ENCODE data around the gene TSPEAR.

TSPEAR gene

GRCh38 chr21:44711327-44712202, at the start of gene TSPEAR:
TSPEAR (minus strand) TSS chr21:44711572; CDS start chr21:44711514, 58 bp downstream.
- no peak within 1 kb of the TSS for H3K27ac Mint-ChIP-seq
- H3K4me3 Mint-ChIP-seq = no peak within 1 kb of the TSS
- H3K9me3 Mint-ChIP-seq = peaks cover 6% of the 10 kb centered on the region
- H3K27me3 Mint-ChIP-seq = peaks cover 86% of the 10 kb centered on the region
- H3K4me1 Mint-ChIP-seq (ENCODE audit: low read depth) = peaks cover 26% of the 10 kb centered on the region
- no peaks in the 10 kb centered on the region for H3K36me3 Mint-ChIP-seq (ENCODE audit: low read depth)

GRCh38 chr21:44760376-44760775, 49.0 kb upstream of the TSPEAR start:
- Mint-ChIP-seq H3K27ac (no peak overlapping the region), H3K4me1 (ENCODE audit: low read depth) (peaks cover 5% of the 10 kb centered on the region), H3K9me3 (no peaks in the 10 kb centered on the region), H3K36me3 (ENCODE audit: low read depth) (no peaks in the 10 kb centered on the region), H3K27me3 (no peaks in the 10 kb centered on the region), H3K4me3 (no peak overlapping the region)

- H3K4me1 Mint-ChIP-seq (ENCODE audit: low read depth) = no peaks in the 10 kb centered on the region
- no peaks in the 10 kb centered on the region for H3K9me3 Mint-ChIP-seq
- H3K36me3 Mint-ChIP-seq (ENCODE audit: low read depth) = no peaks in the 10 kb centered on the region
- no peak overlapping the region for H3K27ac Mint-ChIP-seq
- H3K4me3 Mint-ChIP-seq = no peak overlapping the region
- H3K27me3 Mint-ChIP-seq = no peaks in the 10 kb centered on the region
Observed at GRCh38 chr21:44759628-44760285, 48.4 kb upstream of the TSPEAR start.

- H3K27me3 Mint-ChIP-seq = no peaks in the 10 kb centered on the region
- no peak overlapping the region for H3K27ac Mint-ChIP-seq
- H3K4me3 Mint-ChIP-seq = no peak overlapping the region
- H3K36me3 Mint-ChIP-seq (ENCODE audit: low read depth) = no peaks in the 10 kb centered on the region
- H3K4me1 Mint-ChIP-seq (ENCODE audit: low read depth) = no peaks in the 10 kb centered on the region
- no peaks in the 10 kb centered on the region for H3K9me3 Mint-ChIP-seq
Observed at GRCh38 chr21:44758781-44759627, 47.6 kb upstream of the TSPEAR start.

GRCh38 chr21:44758141-44758561, 46.8 kb upstream of the TSPEAR start:
- H3K27ac Mint-ChIP-seq = no peak overlapping the region
- no peaks in the 10 kb centered on the region for H3K9me3 Mint-ChIP-seq
- H3K36me3 Mint-ChIP-seq (ENCODE audit: low read depth) = no peaks in the 10 kb centered on the region
- no peaks in the 10 kb centered on the region for H3K27me3 Mint-ChIP-seq
- no peaks in the 10 kb centered on the region for H3K4me1 Mint-ChIP-seq (ENCODE audit: low read depth)
- H3K4me3 Mint-ChIP-seq = no peak overlapping the region

GRCh38 chr21:44757731-44758130, 46.4 kb upstream of the TSPEAR start:
- H3K4me1 Mint-ChIP-seq (ENCODE audit: low read depth) = no peaks in the 10 kb centered on the region
- no peaks in the 10 kb centered on the region for H3K36me3 Mint-ChIP-seq (ENCODE audit: low read depth)
- no peak overlapping the region for H3K27ac Mint-ChIP-seq
- no peak overlapping the region for H3K4me3 Mint-ChIP-seq
- no peaks in the 10 kb centered on the region for H3K27me3 Mint-ChIP-seq
- no peaks in the 10 kb centered on the region for H3K9me3 Mint-ChIP-seq

- H3K9me3 Mint-ChIP-seq = no peaks in the 10 kb centered on the region
- no peaks in the 10 kb centered on the region for H3K4me1 Mint-ChIP-seq (ENCODE audit: low read depth)
- no peak overlapping the region for H3K4me3 Mint-ChIP-seq
- H3K27ac Mint-ChIP-seq = no peak overlapping the region
- H3K36me3 Mint-ChIP-seq (ENCODE audit: low read depth) = no peaks in the 10 kb centered on the region
- no peaks in the 10 kb centered on the region for H3K27me3 Mint-ChIP-seq
Observed at GRCh38 chr21:44756423-44757185, 45.2 kb upstream of the TSPEAR start.

GRCh38 chr21:44755227-44755626, 43.9 kb upstream of the TSPEAR start:
- H3K27ac Mint-ChIP-seq = no peak overlapping the region
- H3K4me3 Mint-ChIP-seq = no peak overlapping the region
- peaks cover 7% of the 10 kb centered on the region for H3K27me3 Mint-ChIP-seq
- H3K9me3 Mint-ChIP-seq = no peaks in the 10 kb centered on the region
- no peaks in the 10 kb centered on the region for H3K36me3 Mint-ChIP-seq (ENCODE audit: low read depth)
- H3K4me1 Mint-ChIP-seq (ENCODE audit: low read depth) = no peaks in the 10 kb centered on the region

GRCh38 chr21:44753357-44753756, 42.0 kb upstream of the TSPEAR start:
- Mint-ChIP-seq H3K36me3 (ENCODE audit: low read depth) (no peaks in the 10 kb centered on the region), H3K4me3 (no peak overlapping the region), H3K27ac (no peak overlapping the region), H3K4me1 (ENCODE audit: low read depth) (no peaks in the 10 kb centered on the region), H3K27me3 (peaks cover 10% of the 10 kb centered on the region), H3K9me3 (no peaks in the 10 kb centered on the region)

- Mint-ChIP-seq H3K27ac (no peak overlapping the region), H3K27me3 (peaks cover 10% of the 10 kb centered on the region), H3K4me1 (ENCODE audit: low read depth) (no peaks in the 10 kb centered on the region), H3K36me3 (ENCODE audit: low read depth) (no peaks in the 10 kb centered on the region), H3K4me3 (no peak overlapping the region), H3K9me3 (no peaks in the 10 kb centered on the region)
Observed at GRCh38 chr21:44752671-44753235, 41.4 kb upstream of the TSPEAR start.

- no peak overlapping the region for H3K4me3 Mint-ChIP-seq
- H3K36me3 Mint-ChIP-seq (ENCODE audit: low read depth) = no peaks in the 10 kb centered on the region
- no peaks in the 10 kb centered on the region for H3K9me3 Mint-ChIP-seq
- H3K4me1 Mint-ChIP-seq (ENCODE audit: low read depth) = no peaks in the 10 kb centered on the region
- peaks cover 10% of the 10 kb centered on the region for H3K27me3 Mint-ChIP-seq
- H3K27ac Mint-ChIP-seq = no peak overlapping the region
Observed at GRCh38 chr21:44751799-44752636, 40.6 kb upstream of the TSPEAR start.

- Mint-ChIP-seq H3K36me3 (ENCODE audit: low read depth) (no peaks in the 10 kb centered on the region), H3K27ac (no peak overlapping the region), H3K9me3 (no peaks in the 10 kb centered on the region), H3K4me1 (ENCODE audit: low read depth) (no peaks in the 10 kb centered on the region), H3K27me3 (peaks cover 10% of the 10 kb centered on the region), H3K4me3 (no peak overlapping the region)
Observed at GRCh38 chr21:44751186-44751798, 39.9 kb upstream of the TSPEAR start.

- Mint-ChIP-seq H3K27me3 (peaks cover 10% of the 10 kb centered on the region), H3K9me3 (no peaks in the 10 kb centered on the region), H3K4me3 (no peak overlapping the region)
Observed at GRCh38 chr21:44750675-44751025, 39.3 kb upstream of the TSPEAR start.

More at GRCh38 chr21:44750675-44751025, 39.3 kb upstream of the TSPEAR start:
- Mint-ChIP-seq H3K36me3 (ENCODE audit: low read depth) (no peaks in the 10 kb centered on the region), H3K4me1 (ENCODE audit: low read depth) (no peaks in the 10 kb centered on the region), H3K27ac (no peak overlapping the region)

All from stimulated activated naive CD8-positive, alpha-beta T cell treated with anti-CD3 and anti-CD28 coated beads, Interleukin-15, Interleukin-2, amounts not matched to agents 100 ng/mL and 50 ng/mL, for 24 hours (primary cell).